Uterus (tissue), 4 donors: ENCODE results near the gene FXYD6. TPM values are rescaled to one million over a fixed set of nuclear protein-coding genes. Genes with fewer than 3 reads are reported as not detected.

Experiments used
- DNase-seq, 2 donors: peaks; one replicate each; pipeline ENCODE4 v3.0.0-alpha.2; 2019 to 2020
- H3K27ac ChIP-seq, 2 donors: fragments of 200-600 bp; sonication (generic); 1 replicate in 1 of 2; 2 replicates in 1 of 2; pipeline ENCODE4 v1.5.1; 2016 to 2018
- H3K27me3 ChIP-seq, 2 donors: fragments of 200-600 bp; sonication (generic); one replicate each; pipeline ENCODE4 v1.5.1; 2018 to 2019; ENCODE audit warnings: control low read depth in 1 of 2
- H3K36me3 ChIP-seq, 2 donors: fragments of 200-600 bp; sonication (generic); one replicate each; pipeline ENCODE4 v1.5.1; 2019; ENCODE audit warnings: control low read depth in 1 of 2
- H3K4me1 ChIP-seq, 2 donors: fragments of 200-600 bp; sonication (generic); one replicate each; pipeline ENCODE4 v1.5.1; 2018 to 2019; ENCODE audit warnings: control low read depth in 1 of 2
- H3K4me3 ChIP-seq, 2 donors: fragments of 200-600 bp; sonication (generic); 1 replicate in 1 of 2; 2 replicates in 1 of 2; pipeline ENCODE4 v1.5.1; 2018 to 2019; ENCODE audit warnings: mild to moderate bottlenecking in 1 of 2
- H3K9me3 ChIP-seq, 2 donors: fragments of 200-600 bp; sonication (generic); one replicate each; pipeline ENCODE4 v1.5.1; 2019; ENCODE audit warnings: control low read depth in 1 of 2
- POLR2A ChIP-seq, 2 donors: fragments of 450-650 bp; IDR thresholded peaks; one replicate each; pipeline ENCODE4 v1.6.1; 2016; ENCODE audit warnings: antibody characterized with exemption in 2 of 2, mild to moderate bottlenecking in 1 of 2, moderate library complexity in 1 of 2
- intact Hi-C: fragments of 100-400 bp; cut with DNase I; formaldehyde crosslinking; loops from one replicate; pipeline ENCODE4 v1.15.1; 2023; ENCODE audit warnings: low total_unique reads
- total RNA-seq, 4 donors: library from RNA; depleted of rRNA in 3 of 4; stranded (reverse); fragments of >200 nt in 3 of 4; gene quantifications; one replicate each; pipeline versions ENCODE4 v1.1.0 to v1.2.4, GENCODE V29; 2014 to 2023
- TF ChIP-seq, protein P1 (sequence below), 4 experiments: fragments of 200-600 bp in 2 of 4; fragments of 450-650 bp in 2 of 4; sonication (generic) in 2 of 4; IDR thresholded peaks; one replicate each; pipeline ENCODE4 v1.5.1; 2016 to 2019; ENCODE audit warnings: antibody characterized with exemption in 4 of 4, mild to moderate bottlenecking in 2 of 4, moderate library complexity in 1 of 4
- donor health status: DM: yes; HTN: yes; CAD: no.

The FXYD6 gene
- total RNA-seq, 4 donors from 2014 or later = 85.3 to 307 (median 192) TPM

DNA sequence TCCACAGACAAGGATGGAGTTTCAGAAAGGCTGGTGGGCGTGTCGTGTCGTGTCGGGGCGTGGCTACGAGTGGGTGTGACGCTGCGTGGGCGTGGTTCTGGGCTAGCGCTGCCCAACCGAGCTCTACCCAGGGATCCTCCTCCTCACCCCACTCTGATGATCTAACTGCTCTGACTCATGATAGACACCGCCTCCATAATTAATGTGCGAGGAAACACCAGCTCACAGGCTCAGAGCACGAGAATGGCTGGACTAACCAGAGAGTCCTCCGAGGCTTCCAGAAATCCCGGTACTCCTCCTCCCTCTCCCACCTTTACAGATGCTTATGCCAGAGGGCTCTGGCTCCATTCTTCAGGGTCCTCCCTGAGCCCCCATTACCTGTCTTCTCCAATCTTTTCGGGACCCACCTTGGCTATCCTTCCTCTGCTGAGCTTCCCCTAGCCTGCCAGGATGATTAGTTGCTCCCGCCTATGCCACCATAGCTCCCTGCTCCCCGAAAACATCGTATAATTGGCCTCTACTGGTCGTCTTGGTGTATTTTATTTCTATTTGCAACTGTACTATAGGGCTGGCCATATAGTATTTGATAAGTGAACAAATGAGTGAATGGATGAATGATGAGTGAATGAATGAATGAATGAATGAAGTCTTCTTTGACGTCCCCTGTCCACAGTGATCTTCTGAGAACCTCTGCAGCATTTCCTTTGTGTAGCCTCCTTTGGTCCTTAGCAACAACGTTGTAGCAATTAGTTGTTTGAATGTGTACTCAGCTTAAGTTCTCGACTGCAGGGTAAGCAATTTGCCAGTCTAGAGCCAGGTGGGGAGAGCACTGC, 31.0 kb upstream of the FXYD6 start:
- peak; percentile 97 for DNase-seq
- Histone ChIP-seq H3K4me3 (no peak overlapping the region), H3K4me1 (no peaks in the 10 kb centered on the region), H3K36me3 (no peaks in the 10 kb centered on the region), H3K9me3 (no peaks in the 10 kb centered on the region), H3K27ac (peak overlapping the region; percentile 80 to 84), H3K27me3 (no peaks in the 10 kb centered on the region)
- intact Hi-C loops = no loop called here
- peak; percentile 50 to 77 for TF ChIP-seq POLR2A (IDR thresholded peaks at IDR 0.05)
- TF ChIP-seq, protein P1, sequence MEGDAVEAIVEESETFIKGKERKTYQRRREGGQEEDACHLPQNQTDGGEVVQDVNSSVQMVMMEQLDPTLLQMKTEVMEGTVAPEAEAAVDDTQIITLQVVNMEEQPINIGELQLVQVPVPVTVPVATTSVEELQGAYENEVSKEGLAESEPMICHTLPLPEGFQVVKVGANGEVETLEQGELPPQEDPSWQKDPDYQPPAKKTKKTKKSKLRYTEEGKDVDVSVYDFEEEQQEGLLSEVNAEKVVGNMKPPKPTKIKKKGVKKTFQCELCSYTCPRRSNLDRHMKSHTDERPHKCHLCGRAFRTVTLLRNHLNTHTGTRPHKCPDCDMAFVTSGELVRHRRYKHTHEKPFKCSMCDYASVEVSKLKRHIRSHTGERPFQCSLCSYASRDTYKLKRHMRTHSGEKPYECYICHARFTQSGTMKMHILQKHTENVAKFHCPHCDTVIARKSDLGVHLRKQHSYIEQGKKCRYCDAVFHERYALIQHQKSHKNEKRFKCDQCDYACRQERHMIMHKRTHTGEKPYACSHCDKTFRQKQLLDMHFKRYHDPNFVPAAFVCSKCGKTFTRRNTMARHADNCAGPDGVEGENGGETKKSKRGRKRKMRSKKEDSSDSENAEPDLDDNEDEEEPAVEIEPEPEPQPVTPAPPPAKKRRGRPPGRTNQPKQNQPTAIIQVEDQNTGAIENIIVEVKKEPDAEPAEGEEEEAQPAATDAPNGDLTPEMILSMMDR (IDR thresholded peaks at IDR 0.05) = no peak

DNA sequence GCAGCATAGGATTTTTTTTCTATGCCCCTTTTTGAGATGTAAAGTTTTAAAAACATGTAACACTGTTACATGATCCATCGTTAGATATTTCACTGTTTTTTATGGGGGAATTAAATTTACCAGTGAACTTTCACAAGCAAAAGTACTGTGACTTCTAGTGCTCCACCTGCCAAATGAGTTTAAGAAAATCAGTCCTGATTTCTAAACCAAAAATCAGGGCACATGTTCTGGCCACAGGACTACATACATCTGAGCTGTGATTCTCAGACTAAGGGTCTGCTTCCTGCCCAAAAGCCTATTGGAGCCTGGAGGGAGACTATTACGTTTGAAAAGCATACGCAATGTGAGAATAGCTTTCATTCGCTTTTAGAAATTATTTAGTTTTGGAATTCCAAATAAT, 30.3 kb upstream of the FXYD6 start:
- TF ChIP-seq, protein P1 (IDR thresholded peaks at IDR 0.05) = no peak
- TF ChIP-seq POLR2A (IDR thresholded peaks at IDR 0.05) = no peak
- H3K27ac ChIP-seq = peak overlapping the region; percentile 78 to 84
- DNase-seq = no peak
- no peaks in the 10 kb centered on the region for H3K36me3 ChIP-seq
- H3K4me1 ChIP-seq = no peaks in the 10 kb centered on the region
- intact Hi-C loops = no loop called here
- no peaks in the 10 kb centered on the region for H3K27me3 ChIP-seq
- no peaks in the 10 kb centered on the region for H3K9me3 ChIP-seq
- H3K4me3 ChIP-seq = no peak overlapping the region

DNA sequence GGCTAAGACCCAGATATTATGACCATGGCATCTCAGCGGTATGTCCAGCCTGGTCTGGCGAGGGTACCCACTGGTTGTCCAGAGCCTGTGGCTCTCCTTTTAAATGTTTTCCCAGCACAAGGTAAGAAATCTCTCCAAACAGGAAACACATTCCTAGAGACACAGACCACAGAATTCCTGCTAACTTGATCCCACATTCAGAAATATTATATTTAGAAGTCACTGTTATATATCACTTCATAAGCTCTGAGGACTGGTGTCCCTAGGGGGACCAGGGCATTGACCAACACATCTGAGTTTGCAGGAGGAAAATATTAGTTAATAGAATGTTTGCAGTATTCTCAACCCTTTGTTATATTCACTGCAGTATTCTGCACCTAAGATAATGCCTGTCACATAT, 29.7 kb upstream of the FXYD6 start:
- no peak for DNase-seq
- TF ChIP-seq, protein P1 (IDR thresholded peaks at IDR 0.05) = no peak
- TF ChIP-seq POLR2A (IDR thresholded peaks at IDR 0.05) = no peak
- Histone ChIP-seq H3K4me1 (no peaks in the 10 kb centered on the region), H3K36me3 (no peaks in the 10 kb centered on the region), H3K4me3 (no peak overlapping the region), H3K9me3 (no peaks in the 10 kb centered on the region), H3K27me3 (no peaks in the 10 kb centered on the region), H3K27ac (peak overlapping the region in 1 of 2 donors; percentile 84)
- intact Hi-C loops = no loop called here

DNA sequence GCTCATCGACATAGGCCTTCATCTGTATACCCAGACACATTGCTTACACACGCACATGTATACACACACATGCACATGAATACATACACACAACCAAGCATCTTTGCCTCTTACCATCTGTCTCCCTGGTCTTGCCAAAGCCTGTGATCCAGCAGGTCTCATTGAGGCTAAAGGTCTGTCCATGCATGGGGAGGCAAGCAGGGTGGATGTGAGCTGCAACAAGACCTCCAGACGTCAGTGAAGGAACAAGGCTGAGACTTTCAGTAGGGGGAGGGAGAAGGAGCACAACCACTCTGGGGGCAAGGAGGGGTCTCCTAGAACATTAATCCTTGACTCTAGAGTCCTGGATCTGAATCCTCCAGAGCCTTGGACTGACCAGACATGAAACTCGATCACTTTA, 29.1 kb upstream of the FXYD6 start:
- intact Hi-C loops = no loop called here
- H3K4me3 ChIP-seq = no peak overlapping the region
- TF ChIP-seq, protein P1 (IDR thresholded peaks at IDR 0.05) = no peak
- no peak for TF ChIP-seq POLR2A (IDR thresholded peaks at IDR 0.05)
- no peaks in the 10 kb centered on the region for H3K9me3 ChIP-seq
- H3K36me3 ChIP-seq = no peaks in the 10 kb centered on the region
- no peaks in the 10 kb centered on the region for H3K4me1 ChIP-seq
- DNase-seq = no peak
- H3K27me3 ChIP-seq = no peaks in the 10 kb centered on the region
- no peak overlapping the region for H3K27ac ChIP-seq

DNA sequence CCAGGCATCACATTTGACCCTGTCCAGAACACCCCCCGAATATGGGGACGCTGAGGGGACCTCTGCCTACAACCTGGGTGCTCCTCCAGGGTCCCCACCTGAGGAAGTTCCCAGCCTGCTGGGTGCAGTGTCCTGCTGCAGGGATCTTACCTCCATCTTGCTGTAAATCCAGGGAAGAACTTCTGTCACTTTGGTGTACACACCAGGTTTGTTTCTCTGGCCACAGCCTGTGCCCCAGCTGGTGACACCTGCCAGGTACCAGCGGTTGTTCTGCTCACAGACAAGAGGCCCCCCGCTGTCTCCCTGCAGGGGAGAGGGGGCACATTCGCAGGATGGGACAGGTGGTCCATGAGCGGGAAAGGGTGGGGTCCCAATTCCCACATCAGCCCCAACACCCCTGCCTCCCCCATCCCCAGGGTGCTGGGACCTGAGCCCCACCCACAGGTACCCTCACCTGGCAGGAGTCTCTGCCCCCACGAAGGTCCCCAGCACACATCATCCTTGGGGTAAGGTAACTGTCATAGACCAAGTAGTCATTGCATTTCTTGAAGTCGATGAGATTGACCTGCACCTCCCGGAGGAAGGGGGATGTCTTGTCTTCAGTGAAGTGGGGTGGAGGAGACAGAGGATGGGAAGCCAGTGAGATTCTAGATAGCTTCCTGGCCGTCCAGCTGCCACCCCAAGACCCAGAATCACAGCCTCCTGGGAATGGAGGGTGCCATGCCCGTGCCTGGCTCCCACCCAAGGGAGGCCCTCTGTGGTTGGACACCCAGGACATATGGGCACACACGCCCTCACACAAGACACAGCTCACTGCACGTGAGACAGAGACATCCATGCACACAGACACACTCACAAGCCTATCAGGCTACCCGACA, 27.3 kb upstream of the FXYD6 start:
- Histone ChIP-seq H3K4me1 (no peaks in the 10 kb centered on the region), H3K9me3 (no peaks in the 10 kb centered on the region), H3K4me3 (no peak overlapping the region), H3K27me3 (no peaks in the 10 kb centered on the region), H3K27ac (no peak overlapping the region), H3K36me3 (no peaks in the 10 kb centered on the region)
- DNase-seq = peak in 1 of 2 donors; percentile 16
- intact Hi-C loops = no loop called here
- TF ChIP-seq, protein P1 (IDR thresholded peaks at IDR 0.05) = no peak
- no peak for TF ChIP-seq POLR2A (IDR thresholded peaks at IDR 0.05)
